ENCODE results near the gene GDPD5.

Gene GDPD5

GRCh38 chr11:75495749-75496304 lies 29.9 kb downstream of the GDPD5 start:
- Histone ChIP-seq H3K9me3 (ENCODE audit: control insufficient read depth, insufficient read depth, low read length) (no peaks in the 10 kb centered on the region), H3K36me3 (ENCODE audit: control insufficient read depth, low read length) (no peaks in the 10 kb centered on the region), H3K4me3 (ENCODE audit: low read length) (no peak overlapping the region), H3K9me2 (replicated peaks; ENCODE audit: control insufficient read depth, low read length) (no peaks in the 10 kb centered on the region), H3K4me2 (ENCODE audit: low read length) (no peak overlapping the region), H3F3A (ENCODE audit: control insufficient read depth, insufficient read depth) (no peaks in the 10 kb centered on the region), H3K79me2 (ENCODE audit: control insufficient read depth, low read length) (no peaks in the 10 kb centered on the region), H3K27ac (ENCODE audit: low read depth, low read length) (no peak overlapping the region), H3K27me3 (ENCODE audit: control insufficient read depth, low read length) (no peaks in the 10 kb centered on the region), H4K20me1 (ENCODE audit: control insufficient read depth, insufficient read depth, low read depth, low read length) (no peaks in the 10 kb centered on the region), H3K4me1 (ENCODE audit: control insufficient read depth, low read length) (peaks cover 13% of the 10 kb centered on the region)
- no peak for TF ChIP-seq EZH2phosphoT487 (IDR thresholded peaks at IDR 0.05; ENCODE audit: borderline replicate concordance, low read length)
- no peak for TF ChIP-seq CTCF (IDR thresholded peaks at IDR 0.05; ENCODE audit: low read depth, low read length, poor library complexity, severe bottlenecking)

- TF ChIP-seq CTCF (IDR thresholded peaks at IDR 0.05; ENCODE audit: low read depth, low read length, poor library complexity, severe bottlenecking) (no peak), EZH2phosphoT487 (IDR thresholded peaks at IDR 0.05; ENCODE audit: borderline replicate concordance, low read length) (no peak)
- no peaks in the 10 kb centered on the region for H3K36me3 ChIP-seq (ENCODE audit: control insufficient read depth, low read length)
- H3K79me2 ChIP-seq (ENCODE audit: control insufficient read depth, low read length), result no peaks in the 10 kb centered on the region
- H3K4me3 ChIP-seq (ENCODE audit: low read length), result no peak overlapping the region
- no peaks in the 10 kb centered on the region for H3F3A ChIP-seq (ENCODE audit: control insufficient read depth, insufficient read depth)
- H3K27ac ChIP-seq (ENCODE audit: low read depth, low read length), result no peak overlapping the region
- H3K9me3 ChIP-seq (ENCODE audit: control insufficient read depth, insufficient read depth, low read length), result no peaks in the 10 kb centered on the region
- no peak overlapping the region for H3K4me2 ChIP-seq (ENCODE audit: low read length)
- peaks cover 15% of the 10 kb centered on the region for H3K4me1 ChIP-seq (ENCODE audit: control insufficient read depth, low read length)
- H4K20me1 ChIP-seq (ENCODE audit: control insufficient read depth, insufficient read depth, low read depth, low read length), result no peaks in the 10 kb centered on the region
- H3K27me3 ChIP-seq (ENCODE audit: control insufficient read depth, low read length), result no peaks in the 10 kb centered on the region
- no peaks in the 10 kb centered on the region for H3K9me2 ChIP-seq (replicated peaks; ENCODE audit: control insufficient read depth, low read length)
These were observed 32.1 kb downstream of the GDPD5 start for GRCh38 chr11:75493626-75494025.

GRCh38 chr11:75492181-75492820 lies 33.4 kb downstream of the GDPD5 start:
- H3K79me2 ChIP-seq (ENCODE audit: control insufficient read depth, low read length), result no peaks in the 10 kb centered on the region
- no peaks in the 10 kb centered on the region for H3K36me3 ChIP-seq (ENCODE audit: control insufficient read depth, low read length)
- H3K9me3 ChIP-seq (ENCODE audit: control insufficient read depth, insufficient read depth, low read length), result no peaks in the 10 kb centered on the region
- no peaks in the 10 kb centered on the region for H3F3A ChIP-seq (ENCODE audit: control insufficient read depth, insufficient read depth)
- peak overlapping the region; percentile 42 for H3K4me2 ChIP-seq (ENCODE audit: low read length)
- peak overlapping the region; percentile 31 for H3K4me3 ChIP-seq (ENCODE audit: low read length)
- no peaks in the 10 kb centered on the region for H4K20me1 ChIP-seq (ENCODE audit: control insufficient read depth, insufficient read depth, low read depth, low read length)
- H3K27me3 ChIP-seq (ENCODE audit: control insufficient read depth, low read length), result no peaks in the 10 kb centered on the region
- TF ChIP-seq CTCF (IDR thresholded peaks at IDR 0.05; ENCODE audit: low read depth, low read length, poor library complexity, severe bottlenecking) (no peak), EZH2phosphoT487 (IDR thresholded peaks at IDR 0.05; ENCODE audit: borderline replicate concordance, low read length) (no peak)
- no peak overlapping the region for H3K27ac ChIP-seq (ENCODE audit: low read depth, low read length)
- no peaks in the 10 kb centered on the region for H3K9me2 ChIP-seq (replicated peaks; ENCODE audit: control insufficient read depth, low read length)
- H3K4me1 ChIP-seq (ENCODE audit: control insufficient read depth, low read length), result peaks cover 15% of the 10 kb centered on the region

All from DOHH2 (cell line).